Sigmoid colon (tissue), 4 donors: ENCODE measurements around the gene RIMS4.

Source experiments
- EP300 ChIP-seq, 4 donors: sonication (generic); formaldehyde crosslinking; IDR thresholded peaks; one replicate each; pipeline ENCODE4 v1.6.1; 2017; ENCODE audit warnings: antibody characterized with exemption in 4 of 4
- POLR2A ChIP-seq, 2 donors: fragments of 450-650 bp; IDR thresholded peaks; one replicate each; pipeline ENCODE4 v1.6.1; 2016; ENCODE audit warnings: antibody characterized with exemption in 2 of 2, mild to moderate bottlenecking in 2 of 2, moderate library complexity in 2 of 2
- POLR2AphosphoS5 ChIP-seq, 4 donors: sonication (generic); formaldehyde crosslinking; IDR thresholded peaks; one replicate each; pipeline ENCODE4 v1.6.1; 2017; ENCODE audit warnings: antibody characterized with exemption in 4 of 4
- TF ChIP-seq, protein P1 (sequence below), 4 experiments: fragments of 450-650 bp in 3 of 4; fragments of 200-600 bp in 1 of 4; IDR thresholded peaks; one replicate each; pipeline ENCODE4 v1.5.1; 2016 to 2019; ENCODE audit warnings: antibody characterized with exemption in 4 of 4, mild to moderate bottlenecking in 3 of 4, moderate library complexity in 2 of 4

DNA sequence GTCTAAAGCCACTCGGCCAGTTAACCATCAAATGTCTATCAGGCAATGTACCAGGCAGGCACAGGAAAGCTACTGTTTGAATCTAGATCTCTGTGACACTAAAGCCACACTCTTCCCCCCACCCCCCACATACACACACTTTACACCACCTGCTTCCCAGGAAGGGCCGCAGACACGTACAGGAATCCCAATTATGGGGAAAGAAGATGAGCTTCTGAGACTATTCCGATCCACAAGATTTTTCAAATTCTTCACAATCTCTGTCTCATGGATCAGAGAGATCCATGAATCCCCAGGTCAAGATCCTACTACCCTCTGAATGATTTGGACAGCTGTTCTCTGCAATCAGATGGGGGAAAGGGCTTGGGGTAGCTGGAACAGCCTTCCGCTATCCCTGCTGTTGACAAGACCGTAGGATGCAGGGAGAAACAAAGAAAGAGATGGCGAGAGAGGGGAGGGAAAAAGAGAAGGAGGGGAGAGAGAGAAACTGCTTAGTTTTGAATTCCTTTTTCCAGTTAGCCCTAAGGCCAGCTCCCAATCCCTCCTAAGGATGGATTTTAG, 25.4 kb upstream of the RIMS4 start:
- TF ChIP-seq, protein P1, sequence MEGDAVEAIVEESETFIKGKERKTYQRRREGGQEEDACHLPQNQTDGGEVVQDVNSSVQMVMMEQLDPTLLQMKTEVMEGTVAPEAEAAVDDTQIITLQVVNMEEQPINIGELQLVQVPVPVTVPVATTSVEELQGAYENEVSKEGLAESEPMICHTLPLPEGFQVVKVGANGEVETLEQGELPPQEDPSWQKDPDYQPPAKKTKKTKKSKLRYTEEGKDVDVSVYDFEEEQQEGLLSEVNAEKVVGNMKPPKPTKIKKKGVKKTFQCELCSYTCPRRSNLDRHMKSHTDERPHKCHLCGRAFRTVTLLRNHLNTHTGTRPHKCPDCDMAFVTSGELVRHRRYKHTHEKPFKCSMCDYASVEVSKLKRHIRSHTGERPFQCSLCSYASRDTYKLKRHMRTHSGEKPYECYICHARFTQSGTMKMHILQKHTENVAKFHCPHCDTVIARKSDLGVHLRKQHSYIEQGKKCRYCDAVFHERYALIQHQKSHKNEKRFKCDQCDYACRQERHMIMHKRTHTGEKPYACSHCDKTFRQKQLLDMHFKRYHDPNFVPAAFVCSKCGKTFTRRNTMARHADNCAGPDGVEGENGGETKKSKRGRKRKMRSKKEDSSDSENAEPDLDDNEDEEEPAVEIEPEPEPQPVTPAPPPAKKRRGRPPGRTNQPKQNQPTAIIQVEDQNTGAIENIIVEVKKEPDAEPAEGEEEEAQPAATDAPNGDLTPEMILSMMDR (IDR thresholded peaks at IDR 0.05) = no peak
- no peak for TF ChIP-seq EP300 (IDR thresholded peaks at IDR 0.05)
- no peak for TF ChIP-seq POLR2AphosphoS5 (IDR thresholded peaks at IDR 0.05)
- TF ChIP-seq POLR2A (IDR thresholded peaks at IDR 0.05) = no peak
